Stimulated activated CD4-positive, alpha-beta T cell treated with anti-CD3 and anti-CD28 coated beads, Interleukin-4, amount 100 ng/mL, for 4 hours (primary cell): ENCODE measurements around the gene RNF214.
"Not testable (repeated sequence)": the region's sequence is repeated elsewhere in the genome, so short reads cannot be mapped to it uniquely, and the experiment has no call there.

Source experiments
- DNase-seq, 2 experiments: peaks; one replicate each; pipeline ENCODE4 v3.0.0-alpha.2; 2020

The RNF214 gene

GRCh38 chr11:117319214-117319840, 86.9 kb downstream of the RNF214 start:
- DNase-seq = no peak

GRCh38 chr11:117327255-117327566, 94.7 kb downstream of the RNF214 start:
- not testable (repeated sequence) for DNase-seq

GRCh38 chr11:117327567-117328374, 95.3 kb downstream of the RNF214 start, which contains the start of gene CEP164:
Gene CEP164, plus strand, starts transcription at chr11:117327854. Its CDS starts 10,733 bp downstream, at chr11:117338587.
- peak; percentile 85 to 95 for DNase-seq

- DNase-seq = no peak
Measured at GRCh38 chr11:117328375-117329010, 96.0 kb downstream of the RNF214 start.

GRCh38 chr11:117332843-117333242, 100.4 kb downstream of the RNF214 start:
- no peak for DNase-seq

- no peak for DNase-seq
Measured at GRCh38 chr11:117333917-117334316, 101.4 kb downstream of the RNF214 start.

- no peak for DNase-seq
Measured at GRCh38 chr11:117334896-117335295, 102.4 kb downstream of the RNF214 start.

GRCh38 chr11:117335399-117335798, 102.9 kb downstream of the RNF214 start:
- no peak for DNase-seq
